KMS-11 (cell line): Measurements from ENCODE around the gene OR10W1.

Experiments used
- H2AFZ ChIP-seq: fragments of 200-600 bp; sonication (generic); 2 replicates; pipeline ENCODE4 v1.6.1; 2016; ENCODE audit warnings: antibody characterized with exemption, mixed run types, low read depth
- H3K27ac ChIP-seq: fragments of 200-600 bp; sonication (generic); 2 replicates; pipeline ENCODE4 v1.6.1; 2016; ENCODE audit warnings: mild to moderate bottlenecking, mixed run types
- H3K27me3 ChIP-seq: fragments of 200-600 bp; sonication (generic); 2 replicates; pipeline ENCODE4 v1.6.1; 2017; ENCODE audit warnings: mild to moderate bottlenecking, low read depth, mixed run types, moderate library complexity; ENCODE audit not compliant: insufficient read depth
- H3K36me3 ChIP-seq: fragments of 200-600 bp; sonication (generic); 2 replicates; pipeline ENCODE4 v1.6.1; 2017; ENCODE audit warnings: mild to moderate bottlenecking, mixed run types; ENCODE audit not compliant: insufficient read depth
- H3K4me1 ChIP-seq: fragments of 200-600 bp; sonication (generic); 2 replicates; pipeline ENCODE4 v1.6.1; 2016; ENCODE audit warnings: mild to moderate bottlenecking, low read depth, mixed run types; ENCODE audit not compliant: poor library complexity, severe bottlenecking
- H3K4me2 ChIP-seq: fragments of 200-600 bp; sonication (generic); 2 replicates; pipeline ENCODE4 v1.7.0; 2016; ENCODE audit warnings: mild to moderate bottlenecking, mixed run types
- H3K4me3 ChIP-seq: fragments of 200-600 bp; sonication (generic); IDR thresholded peaks from 2 replicates; pipeline ENCODE4 v1.6.1; 2017; ENCODE audit warnings: low read depth, low read length, mixed read lengths; ENCODE audit not compliant: insufficient read depth
- H3K79me2 ChIP-seq: fragments of 200-600 bp; sonication (generic); 2 replicates; pipeline ENCODE4 v1.6.1; 2016; ENCODE audit warnings: low read depth, mixed run types; ENCODE audit not compliant: insufficient read depth
- H3K9ac ChIP-seq: fragments of 200-600 bp; sonication (generic); 2 replicates; pipeline ENCODE4 v1.6.1; 2016; ENCODE audit warnings: mild to moderate bottlenecking, mixed run types
- H4K20me1 ChIP-seq: fragments of 200-600 bp; sonication (generic); 2 replicates; pipeline ENCODE4 v1.6.1; 2016; ENCODE audit warnings: mild to moderate bottlenecking, mixed run types; ENCODE audit not compliant: insufficient read depth
- CTCF ChIP-seq: fragments of 200-600 bp; sonication (generic); conservative IDR thresholded peaks from 2 replicates; pipeline ENCODE4 v1.6.1; 2017; ENCODE audit warnings: low read depth, mild to moderate bottlenecking, antibody characterized with exemption, low read length, moderate library complexity, mixed read lengths

Gene OR10W1

GRCh38 chr11:58227956-58228615 lies 40.0 kb downstream of the OR10W1 start:
- Histone ChIP-seq H2AFZ (no peak overlapping the region), H3K27me3 (no peaks in the 10 kb centered on the region), H3K27ac (no peak overlapping the region), H3K4me2 (no peak overlapping the region), H3K4me1 (no peaks in the 10 kb centered on the region), H3K79me2 (no peaks in the 10 kb centered on the region), H3K4me3 (no peak overlapping the region), H3K36me3 (no peaks in the 10 kb centered on the region), H3K9ac (no peak overlapping the region), H4K20me1 (no peaks in the 10 kb centered on the region)
- no peak for TF ChIP-seq CTCF

GRCh38 chr11:58222721-58223120 lies 45.3 kb downstream of the OR10W1 start:
- TF ChIP-seq CTCF: no peak

More at GRCh38 chr11:58222721-58223120, 45.3 kb downstream of the OR10W1 start:
- Histone ChIP-seq H3K9ac (no peak overlapping the region), H3K27me3 (no peaks in the 10 kb centered on the region), H4K20me1 (no peaks in the 10 kb centered on the region), H2AFZ (no peak overlapping the region), H3K36me3 (no peaks in the 10 kb centered on the region), H3K27ac (no peak overlapping the region), H3K4me3 (no peak overlapping the region), H3K4me2 (no peak overlapping the region), H3K79me2 (no peaks in the 10 kb centered on the region), H3K4me1 (no peaks in the 10 kb centered on the region)
